ENCODE measurements around the gene BCL3.

DNA sequence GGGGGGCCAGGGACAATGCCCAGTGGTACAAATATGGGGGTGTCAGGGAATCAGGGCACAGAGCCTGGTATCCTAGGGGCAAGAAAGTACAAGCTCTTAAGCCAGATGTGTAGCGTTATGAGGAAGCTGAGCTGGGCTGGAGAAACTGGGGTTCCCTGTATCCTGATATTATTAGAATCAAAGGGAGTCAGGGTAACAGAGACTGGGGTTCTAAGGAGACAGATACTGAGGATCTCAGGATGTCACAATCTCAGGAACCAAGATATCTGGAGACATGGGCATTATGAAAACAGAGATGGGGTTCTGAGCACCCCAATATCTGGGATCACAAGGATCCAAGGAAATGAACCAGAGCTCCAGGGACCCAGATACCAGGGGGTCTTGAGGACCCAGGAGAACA lies 784 bp downstream of the BCL3 start:
- TF ChIP-seq, protein P1, sequence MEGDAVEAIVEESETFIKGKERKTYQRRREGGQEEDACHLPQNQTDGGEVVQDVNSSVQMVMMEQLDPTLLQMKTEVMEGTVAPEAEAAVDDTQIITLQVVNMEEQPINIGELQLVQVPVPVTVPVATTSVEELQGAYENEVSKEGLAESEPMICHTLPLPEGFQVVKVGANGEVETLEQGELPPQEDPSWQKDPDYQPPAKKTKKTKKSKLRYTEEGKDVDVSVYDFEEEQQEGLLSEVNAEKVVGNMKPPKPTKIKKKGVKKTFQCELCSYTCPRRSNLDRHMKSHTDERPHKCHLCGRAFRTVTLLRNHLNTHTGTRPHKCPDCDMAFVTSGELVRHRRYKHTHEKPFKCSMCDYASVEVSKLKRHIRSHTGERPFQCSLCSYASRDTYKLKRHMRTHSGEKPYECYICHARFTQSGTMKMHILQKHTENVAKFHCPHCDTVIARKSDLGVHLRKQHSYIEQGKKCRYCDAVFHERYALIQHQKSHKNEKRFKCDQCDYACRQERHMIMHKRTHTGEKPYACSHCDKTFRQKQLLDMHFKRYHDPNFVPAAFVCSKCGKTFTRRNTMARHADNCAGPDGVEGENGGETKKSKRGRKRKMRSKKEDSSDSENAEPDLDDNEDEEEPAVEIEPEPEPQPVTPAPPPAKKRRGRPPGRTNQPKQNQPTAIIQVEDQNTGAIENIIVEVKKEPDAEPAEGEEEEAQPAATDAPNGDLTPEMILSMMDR (IDR thresholded peaks at IDR 0.05) = no peak
- TF ChIP-seq EP300 (IDR thresholded peaks at IDR 0.05) (no peak), POLR2AphosphoS5 (IDR thresholded peaks at IDR 0.05) (no peak)
